HEK293 (cell line): ENCODE results near the gene NRIP3.

ENCODE experiments used
- CTCF ChIA-PET: fragments of 350-600 bp; formaldehyde crosslinking; extraction: SDS; loops from one replicate; lab custom pipeline; 2021; ENCODE audit warnings: antibody characterized with exemption; lab: Yijun Ruan, JAX
- POLR2A ChIA-PET: fragments of 300-600 bp; formaldehyde crosslinking; extraction: SDS; loops from one replicate; lab custom pipeline; 2020; ENCODE audit warnings: antibody characterized with exemption, inconsistent platforms; lab: Yijun Ruan, JAX
- H3K27ac ChIP-seq: fragments of 200-500 bp; sonication (Bioruptor generic); 2 replicates; pipeline ENCODE4 v1.5.1; 2014; ENCODE audit warnings: low read depth, low read length, control low read depth, inconsistent platforms; ENCODE audit errors: extremely low read depth
- H3K36me3 ChIP-seq, 2 experiments: fragments of 200-500 bp in 1 of 2; sonication (Bioruptor generic) in 1 of 2; 1 replicate in 1 of 2; 2 replicates in 1 of 2; pipeline ENCODE4 v1.5.1; 2014 to 2017; ENCODE audit warnings: inconsistent platforms in 2 of 2, low read length in 2 of 2; ENCODE audit not compliant: control insufficient read depth in 2 of 2, insufficient read depth in 1 of 2
- H3K4me1 ChIP-seq: fragments of 200-500 bp; sonication (Bioruptor generic); 2 replicates; pipeline ENCODE4 v1.5.1; 2014; ENCODE audit warnings: mild to moderate bottlenecking, low read length, inconsistent platforms; ENCODE audit not compliant: control insufficient read depth, insufficient read depth
- H3K4me3 ChIP-seq: 2 replicates; pipeline ENCODE4 v1.5.1; 2011; ENCODE audit warnings: low read depth, mild to moderate bottlenecking, control low read depth, low read length, moderate library complexity
- H3K9me3 ChIP-seq: fragments of 200-500 bp; sonication (Bioruptor generic); 2 replicates; pipeline ENCODE4 v1.5.1; 2014; ENCODE audit warnings: low read depth, low read length, inconsistent platforms; ENCODE audit not compliant: control insufficient read depth, insufficient read depth
- BCL11B ChIP-seq: fragments of 450-650 bp; formaldehyde crosslinking; IDR thresholded peaks from 2 replicates; pipeline ENCODE4 v1.5.1; 2016; ENCODE audit warnings: low read depth, missing biosample characterization, missing genetic modification characterization
- GLI2 ChIP-seq: fragments of 450-650 bp; formaldehyde crosslinking; IDR thresholded peaks from 2 replicates; pipeline ENCODE4; 2017; ENCODE audit warnings: missing biosample characterization, missing genetic modification characterization, low read depth, borderline replicate concordance
- GLIS1 ChIP-seq: fragments of 450-650 bp; formaldehyde crosslinking; IDR thresholded peaks from 2 replicates; pipeline ENCODE4 v1.5.1; 2016; ENCODE audit warnings: missing biosample characterization, missing genetic modification characterization
- HIC1 ChIP-seq: fragments of 450-650 bp; formaldehyde crosslinking; IDR thresholded peaks from 2 replicates; pipeline ENCODE4 v1.5.1; 2016; ENCODE audit warnings: missing biosample characterization, missing genetic modification characterization
- KLF7 ChIP-seq: fragments of 450-650 bp; formaldehyde crosslinking; IDR thresholded peaks from 2 replicates; pipeline ENCODE4 v1.5.1; 2016; ENCODE audit warnings: missing biosample characterization, missing genetic modification characterization, borderline replicate concordance
- MEIS1 ChIP-seq: sonication (generic); formaldehyde crosslinking; IDR thresholded peaks from 2 replicates; pipeline ENCODE4 v1.8.1; 2022; ENCODE audit warnings: missing genetic modification reagents, mild to moderate bottlenecking, borderline replicate concordance
- OSR2 ChIP-seq: fragments of 450-650 bp; formaldehyde crosslinking; IDR thresholded peaks from 2 replicates; pipeline ENCODE4 v1.5.1; 2016; ENCODE audit warnings: missing biosample characterization, missing genetic modification characterization
- REST ChIP-seq: fragments of 450-650 bp; formaldehyde crosslinking; IDR thresholded peaks from 2 replicates; pipeline ENCODE4 v1.5.1; 2016; ENCODE audit warnings: missing biosample characterization, missing genetic modification characterization
- SP7 ChIP-seq: fragments of 450-650 bp; formaldehyde crosslinking; IDR thresholded peaks from 2 replicates; pipeline ENCODE4 v1.5.1; 2016; ENCODE audit warnings: missing biosample characterization, missing genetic modification characterization
- TSHZ1 ChIP-seq: fragments of 450-650 bp; formaldehyde crosslinking; IDR thresholded peaks from 2 replicates; pipeline ENCODE4 v1.5.1; 2016; ENCODE audit warnings: missing biosample characterization, missing genetic modification characterization, borderline replicate concordance
- WT1 ChIP-seq: fragments of 450-650 bp; formaldehyde crosslinking; IDR thresholded peaks from 2 replicates; pipeline ENCODE4 v1.5.1; 2016; ENCODE audit warnings: missing biosample characterization, missing genetic modification characterization
- ZBTB11 ChIP-seq: fragments of 450-650 bp; formaldehyde crosslinking; conservative IDR thresholded peaks from 2 replicates; pipeline ENCODE4 v1.5.1; 2016; ENCODE audit warnings: low read depth, missing biosample characterization, missing genetic modification characterization
- ZNF266 ChIP-seq: fragments of 450-650 bp; formaldehyde crosslinking; IDR thresholded peaks from 2 replicates; pipeline ENCODE4 v1.5.1; 2016; ENCODE audit warnings: missing biosample characterization, missing genetic modification characterization, low read depth
- ZNF274 ChIP-seq, 2 experiments: fragments of 200-500 bp in 1 of 2; fragments of 450-650 bp in 1 of 2; sonication (Bioruptor generic) in 1 of 2; formaldehyde crosslinking in 1 of 2; IDR thresholded peaks; 2 replicates each; pipeline versions ENCODE4 v1.5.1 to v1.6.1; 2014 to 2016; ENCODE audit warnings: borderline replicate concordance in 1 of 2, inconsistent platforms in 1 of 2, low read length in 1 of 2, missing biosample characterization in 1 of 2, missing genetic modification characterization in 1 of 2
- ZNF335 ChIP-seq: fragments of 450-650 bp; formaldehyde crosslinking; conservative IDR thresholded peaks from 2 replicates; pipeline ENCODE4 v1.5.1; 2016; ENCODE audit warnings: missing biosample characterization, missing genetic modification characterization
- ZNF37A ChIP-seq: fragments of 450-650 bp; IDR thresholded peaks from 2 replicates; pipeline ENCODE4 v1.5.1; 2018; ENCODE audit warnings: missing biosample characterization, missing genetic modification characterization
- ZNF76 ChIP-seq: fragments of 450-650 bp; formaldehyde crosslinking; IDR thresholded peaks from 2 replicates; pipeline ENCODE4; 2016; ENCODE audit warnings: low read depth, missing biosample characterization, missing genetic modification characterization, borderline replicate concordance
- ZSCAN23 ChIP-seq: fragments of 450-650 bp; formaldehyde crosslinking; IDR thresholded peaks from 2 replicates; pipeline ENCODE4 v1.5.1; 2016; ENCODE audit warnings: missing biosample characterization, missing genetic modification characterization
- ZXDB ChIP-seq: fragments of 450-650 bp; formaldehyde crosslinking; IDR thresholded peaks from 2 replicates; pipeline ENCODE4 v1.5.1; 2016; ENCODE audit warnings: missing biosample characterization, missing genetic modification characterization

Gene NRIP3

GRCh38 chr11:9025101-9025850 lies 21.5 kb upstream of the NRIP3 start:
- TF ChIP-seq ZNF335 (tag by site-specific recombination) (no peak), ZNF37A (tag by site-specific recombination) (no peak), ZNF266 (no peak)
- H3K4me3 ChIP-seq = no peak overlapping the region
- POLR2A ChIA-PET = no interaction called here
- H3K36me3 ChIP-seq = no peaks in the 10 kb centered on the region
- H3K9me3 ChIP-seq = no peaks in the 10 kb centered on the region
- no peaks in the 10 kb centered on the region for H3K4me1 ChIP-seq
- H3K27ac ChIP-seq = no peak overlapping the region
- CTCF ChIA-PET = interaction anchor here (1.0 to 2.2 kb wide), 2 partner anchors 9 to 10 kb away, joined by 3 to 12 read pairs; no protein-coding TSS in a partner anchor

GRCh38 chr11:9022961-9023680 lies 19.3 kb upstream of the NRIP3 start:
- Histone ChIP-seq H3K27ac (no peak overlapping the region), H3K36me3 (no peaks in the 10 kb centered on the region), H3K9me3 (no peaks in the 10 kb centered on the region), H3K4me3 (no peak overlapping the region), H3K4me1 (no peaks in the 10 kb centered on the region)
- ChIA-PET CTCF (interaction anchor here (0.7 to 1.4 kb wide), 4 partner anchors 8 to 115 kb away, joined by 3 to 5 read pairs (median 4); no protein-coding TSS in a partner anchor), POLR2A (no interaction called here)
- TF ChIP-seq GLIS1 (tag by site-specific recombination) (no peak), TSHZ1 (tag by site-specific recombination) (no peak), GLI2 (no peak), OSR2 (tag by site-specific recombination) (no peak), MEIS1 (no peak), ZBTB11 (tag by site-specific recombination) (no peak), REST (tag by site-specific recombination) (no peak), ZNF274 (IDR thresholded peaks at IDR 0.05; ENCODE audit: low read length) (no peak), ZNF274 (tag by site-specific recombination; IDR thresholded peaks at IDR 0.05; ENCODE audit: borderline replicate concordance) (no peak), HIC1 (no peak), ZNF76 (tag by site-specific recombination) (no peak), BCL11B (tag by site-specific recombination) (no peak), ZXDB (no peak), SP7 (tag by site-specific recombination) (no peak), KLF7 (tag by site-specific recombination) (no peak), ZSCAN23 (tag by site-specific recombination) (no peak), WT1 (tag by site-specific recombination) (no peak)
